ENCODE measurements around the gene SWT1.

DNA sequence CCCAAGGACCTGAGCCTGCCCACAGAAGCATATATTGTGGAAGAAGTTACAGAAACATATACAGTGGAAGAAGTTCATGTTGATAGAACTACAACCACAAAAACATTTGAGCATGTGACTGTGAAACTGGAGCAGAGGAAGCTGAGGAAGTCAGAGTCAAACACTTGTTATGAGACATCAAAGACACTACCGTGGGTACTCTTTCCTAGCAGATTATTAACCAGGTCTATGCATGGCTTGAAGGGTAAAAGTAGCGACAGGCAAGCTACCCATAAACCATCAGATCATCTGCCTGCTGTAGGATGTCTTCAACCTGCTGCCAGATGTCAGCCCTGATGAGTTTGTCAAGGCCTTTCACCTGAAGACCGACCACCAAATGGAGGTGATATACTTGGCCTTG, 124.3 kb downstream of the SWT1 start:
- TF ChIP-seq CTCF (IDR thresholded peaks at IDR 0.05; ENCODE audit: poor library complexity) (no peak), EZH2phosphoT487 (IDR thresholded peaks at IDR 0.05; ENCODE audit: low read depth, severe bottlenecking, unreplicated experiment) (no peak)
